Rectal smooth muscle tissue (tissue), 1 donor: ENCODE results near the gene TRPM5.

ENCODE experiments used
- H3K27ac ChIP-seq: one replicate; pipeline ENCODE4 v1.7.0; 2013; ENCODE audit warnings: low read depth, low read length, inconsistent platforms
- H3K27me3 ChIP-seq: one replicate; pipeline ENCODE4 v1.7.0; 2013; ENCODE audit warnings: low read length; ENCODE audit not compliant: control insufficient read depth, insufficient read depth
- H3K36me3 ChIP-seq: one replicate; pipeline ENCODE4 v1.7.0; 2013; ENCODE audit warnings: low read length; ENCODE audit not compliant: control insufficient read depth, insufficient read depth
- H3K4me1 ChIP-seq: one replicate; pipeline ENCODE4 v1.7.0; 2013; ENCODE audit warnings: low read length; ENCODE audit not compliant: control insufficient read depth, insufficient read depth
- H3K4me3 ChIP-seq: one replicate; pipeline ENCODE4 v1.7.0; 2013; ENCODE audit warnings: low read length
- H3K9ac ChIP-seq: one replicate; pipeline ENCODE4 v1.7.0; 2013; ENCODE audit warnings: low read length

TRPM5 gene

DNA sequence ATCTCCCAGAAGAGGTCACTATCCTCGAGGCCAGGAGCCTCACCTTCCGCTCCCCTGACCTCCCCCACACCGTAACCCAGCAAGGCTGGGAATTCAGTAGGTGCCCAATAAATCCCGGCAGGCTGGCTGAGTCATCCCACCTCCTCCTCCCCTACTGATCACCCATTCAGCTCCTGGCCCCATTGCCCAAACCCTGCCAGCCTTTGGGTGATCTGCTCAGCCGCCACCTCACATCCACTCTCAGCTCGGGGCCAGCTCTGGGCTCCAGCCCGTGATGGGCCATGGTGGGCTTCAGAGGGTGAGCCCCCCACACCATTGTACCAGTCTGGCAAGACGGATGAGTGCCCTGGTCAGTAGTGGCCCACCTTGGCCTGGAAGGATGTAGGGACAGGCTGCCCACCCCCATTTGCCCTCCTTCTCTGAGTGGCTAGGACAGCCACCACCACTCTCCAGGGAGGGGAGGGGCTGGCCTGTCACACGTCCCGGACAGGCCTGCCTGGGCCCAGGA lies 8.2 kb downstream of the TRPM5 start:
- H3K4me1 ChIP-seq: no peaks in the 10 kb centered on the region
- no peak overlapping the region for H3K4me3 ChIP-seq
- H3K36me3 ChIP-seq: no peaks in the 10 kb centered on the region
- no peak overlapping the region for H3K9ac ChIP-seq
- no peaks in the 10 kb centered on the region for H3K27me3 ChIP-seq
- H3K27ac ChIP-seq: no peak overlapping the region

DNA sequence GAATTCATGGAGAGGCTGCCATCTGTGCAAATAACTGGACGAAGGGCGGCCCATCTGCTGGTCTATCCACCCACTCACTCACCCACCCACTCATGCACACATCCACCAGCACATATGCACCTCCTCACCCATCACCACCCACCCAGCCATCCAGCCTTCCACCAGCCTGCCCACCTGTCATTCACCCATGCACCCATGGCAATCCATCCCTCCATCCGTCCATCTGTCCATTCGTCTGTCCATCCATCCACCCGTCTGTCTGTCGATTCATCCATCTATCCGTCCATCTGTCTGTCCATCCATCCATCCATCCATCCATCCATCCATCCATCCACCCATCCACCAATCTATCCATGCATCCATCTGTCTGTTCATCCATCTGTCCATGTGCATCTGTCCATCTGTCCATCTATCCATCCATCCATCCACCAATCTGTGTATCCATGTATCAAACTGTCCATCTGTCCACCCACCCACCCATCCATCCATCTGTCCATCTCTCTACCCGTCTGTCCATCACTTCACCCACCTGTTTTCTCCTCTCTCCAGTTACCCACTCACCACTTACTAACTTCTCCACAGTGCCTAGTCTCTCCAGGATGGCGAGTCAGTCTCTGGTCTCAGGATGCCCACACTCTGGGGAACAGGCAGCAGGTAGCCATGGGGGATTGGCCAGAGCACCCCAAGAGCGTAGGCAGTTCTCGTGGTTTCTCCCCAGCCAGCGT lies 8.9 kb downstream of the TRPM5 start:
- H3K4me1 ChIP-seq: no peaks in the 10 kb centered on the region
- no peak overlapping the region for H3K9ac ChIP-seq
- no peak overlapping the region for H3K4me3 ChIP-seq
- H3K36me3 ChIP-seq: no peaks in the 10 kb centered on the region
- no peaks in the 10 kb centered on the region for H3K27me3 ChIP-seq
- no peak overlapping the region for H3K27ac ChIP-seq

GRCh38 chr11:2434506-2435255 lies 9.6 kb downstream of the TRPM5 start:
- H3K4me3 ChIP-seq: no peak overlapping the region

DNA sequence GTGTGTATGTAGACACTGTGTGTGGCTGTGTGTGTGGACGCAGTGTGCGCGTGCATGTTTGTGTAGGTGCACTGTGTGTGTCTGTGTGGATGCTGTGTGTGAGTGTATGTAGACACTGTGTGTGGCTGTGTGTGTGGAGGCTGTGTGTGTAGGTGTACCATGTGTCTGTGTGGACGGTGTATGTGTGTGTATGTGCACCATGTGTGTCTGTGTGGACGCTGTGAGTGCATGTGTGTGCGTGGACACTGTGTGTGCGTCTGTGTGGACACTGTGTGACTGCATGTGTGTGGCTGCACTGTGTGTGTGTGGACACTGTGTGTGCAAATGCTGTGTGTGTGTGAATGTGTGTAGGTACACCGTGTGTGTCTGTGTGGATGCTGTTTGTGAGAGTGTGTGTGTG lies 10.3 kb downstream of the TRPM5 start:
- Histone ChIP-seq H3K4me3 (no peak overlapping the region), H3K27me3 (no peaks in the 10 kb centered on the region), H3K36me3 (no peaks in the 10 kb centered on the region), H3K27ac (no peak overlapping the region), H3K9ac (no peak overlapping the region), H3K4me1 (no peaks in the 10 kb centered on the region)

More at GRCh38 chr11:2434506-2435255, 9.6 kb downstream of the TRPM5 start:
- Histone ChIP-seq H3K4me1 (no peaks in the 10 kb centered on the region), H3K27ac (no peak overlapping the region), H3K9ac (no peak overlapping the region), H3K27me3 (no peaks in the 10 kb centered on the region), H3K36me3 (no peaks in the 10 kb centered on the region)

- Histone ChIP-seq H3K27ac (no peak overlapping the region), H3K36me3 (no peaks in the 10 kb centered on the region), H3K4me3 (no peak overlapping the region), H3K4me1 (no peaks in the 10 kb centered on the region), H3K9ac (no peak overlapping the region), H3K27me3 (no peaks in the 10 kb centered on the region)
These were observed 11.0 kb downstream of the TRPM5 start for GRCh38 chr11:2433106-2433925.

GRCh38 chr11:2432628-2433071 lies 11.7 kb downstream of the TRPM5 start:
- Histone ChIP-seq H3K4me3 (no peak overlapping the region), H3K27ac (no peak overlapping the region), H3K9ac (no peak overlapping the region), H3K4me1 (no peaks in the 10 kb centered on the region), H3K27me3 (no peaks in the 10 kb centered on the region), H3K36me3 (no peaks in the 10 kb centered on the region)

DNA sequence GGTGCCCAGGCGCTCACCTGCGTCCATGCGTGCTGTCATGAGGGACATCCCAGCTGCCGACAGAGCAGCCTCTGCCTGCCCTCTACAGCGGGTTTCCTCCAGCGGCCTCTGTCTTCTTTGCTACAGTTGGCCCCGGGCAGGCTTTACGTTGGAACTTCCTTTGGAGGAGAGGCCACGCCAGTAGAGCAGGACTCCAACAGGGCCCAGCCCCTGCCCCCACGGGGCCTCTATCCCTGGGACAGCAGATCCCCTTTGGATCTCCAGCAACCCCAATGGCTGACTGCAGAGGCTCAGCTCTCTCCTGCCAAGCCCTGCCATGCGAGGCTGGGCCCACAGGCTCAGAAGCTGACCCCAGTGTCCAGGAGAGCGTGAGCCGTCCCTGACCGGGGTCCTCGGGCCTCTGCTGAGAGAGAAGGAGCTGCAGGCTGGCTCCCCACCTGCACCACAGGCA lies 12.1 kb downstream of the TRPM5 start:
- no peak overlapping the region for H3K27ac ChIP-seq
- H3K36me3 ChIP-seq: no peaks in the 10 kb centered on the region
- H3K4me3 ChIP-seq: no peak overlapping the region
- no peaks in the 10 kb centered on the region for H3K4me1 ChIP-seq
- no peak overlapping the region for H3K9ac ChIP-seq
- H3K27me3 ChIP-seq: no peaks in the 10 kb centered on the region

- H3K4me3 ChIP-seq: no peak overlapping the region
- no peak overlapping the region for H3K27ac ChIP-seq
- H3K4me1 ChIP-seq: no peaks in the 10 kb centered on the region
- H3K36me3 ChIP-seq: no peaks in the 10 kb centered on the region
- H3K9ac ChIP-seq: no peak overlapping the region
- no peaks in the 10 kb centered on the region for H3K27me3 ChIP-seq
These were observed 12.9 kb downstream of the TRPM5 start for GRCh38 chr11:2431395-2431794.

GRCh38 chr11:2428322-2428795 lies 16.0 kb downstream of the TRPM5 start:
- Histone ChIP-seq H3K4me1 (no peaks in the 10 kb centered on the region), H3K27me3 (no peaks in the 10 kb centered on the region), H3K4me3 (no peak overlapping the region), H3K36me3 (no peaks in the 10 kb centered on the region), H3K9ac (no peak overlapping the region), H3K27ac (no peak overlapping the region)

GRCh38 chr11:2427721-2428321 lies 16.5 kb downstream of the TRPM5 start:
- Histone ChIP-seq H3K36me3 (no peaks in the 10 kb centered on the region), H3K9ac (no peak overlapping the region), H3K27me3 (no peaks in the 10 kb centered on the region), H3K4me1 (no peaks in the 10 kb centered on the region), H3K4me3 (no peak overlapping the region), H3K27ac (no peak overlapping the region)

- H3K36me3 ChIP-seq: no peaks in the 10 kb centered on the region
- H3K9ac ChIP-seq: no peak overlapping the region
- H3K4me3 ChIP-seq: no peak overlapping the region
- H3K27me3 ChIP-seq: no peaks in the 10 kb centered on the region
- H3K4me1 ChIP-seq: no peaks in the 10 kb centered on the region
- no peak overlapping the region for H3K27ac ChIP-seq
These were observed 17.3 kb downstream of the TRPM5 start for GRCh38 chr11:2426826-2427521.
